Activated CD8-positive, alpha-beta memory T cell treated with anti-CD3 and anti-CD28 coated beads, Interleukin-2, amount 50 U/mL, for 24 hours (primary cell): ENCODE measurements around the gene OR56A3.
"Not testable (repeated sequence)": the region's sequence is repeated elsewhere in the genome, so short reads cannot be mapped to it uniquely, and the experiment has no call there.

Source experiments
- DNase-seq: peaks from one replicate; pipeline ENCODE4 v3.0.0-alpha.2; 2020; ENCODE audit errors: extremely low read depth

The OR56A3 gene

GRCh38 chr11:5941951-5942350 lies at the start of gene OR56A3:
Gene OR56A3, plus strand, starts transcription at chr11:5942251. Its CDS starts 5,096 bp downstream, at chr11:5947347.
- DNase-seq = no peak

GRCh38 chr11:5892908-5893307 lies 49.1 kb upstream of the OR56A3 start, which contains the start of gene OR52E5:
Gene OR52E5, plus strand, starts transcription at chr11:5893208. Its CDS starts 7,569 bp downstream, at chr11:5900777.
- DNase-seq = no peak

GRCh38 chr11:5899534-5899933 lies 42.5 kb upstream of the OR56A3 start:
- DNase-seq = no peak

GRCh38 chr11:5910540-5910939 lies 31.5 kb upstream of the OR56A3 start:
- DNase-seq = no peak

- no peak for DNase-seq
These were observed 19.2 kb upstream of the OR56A3 start for GRCh38 chr11:5922749-5923426.

GRCh38 chr11:5923427-5923776 lies 18.6 kb upstream of the OR56A3 start:
- DNase-seq = no peak

GRCh38 chr11:5923794-5924193 lies 18.3 kb upstream of the OR56A3 start:
- no peak for DNase-seq

GRCh38 chr11:5928271-5928670 lies 13.8 kb upstream of the OR56A3 start:
- DNase-seq = no peak

GRCh38 chr11:5928811-5929210 lies 13.2 kb upstream of the OR56A3 start:
- DNase-seq = no peak

- no peak for DNase-seq
These were observed 12.3 kb upstream of the OR56A3 start for GRCh38 chr11:5929571-5930368.

GRCh38 chr11:5930614-5931013 lies 11.4 kb upstream of the OR56A3 start:
- DNase-seq = no peak

- no peak for DNase-seq
These were observed 11.0 kb upstream of the OR56A3 start for GRCh38 chr11:5931061-5931460.

GRCh38 chr11:5932671-5933070 lies 9.4 kb upstream of the OR56A3 start:
- DNase-seq = no peak

GRCh38 chr11:5933116-5933515 lies 8.9 kb upstream of the OR56A3 start:
- DNase-seq = no peak

GRCh38 chr11:5937868-5938602 lies 4.0 kb upstream of the OR56A3 start:
- no peak for DNase-seq

GRCh38 chr11:5938603-5938965 lies 3.5 kb upstream of the OR56A3 start:
- no peak for DNase-seq

GRCh38 chr11:5940748-5941147 lies 1.3 kb upstream of the OR56A3 start:
- DNase-seq = no peak

GRCh38 chr11:5955586-5955985 lies 13.5 kb downstream of the OR56A3 start:
- no peak for DNase-seq

GRCh38 chr11:5960704-5961320 lies 18.8 kb downstream of the OR56A3 start:
- not testable (repeated sequence) for DNase-seq

GRCh38 chr11:5966958-5967357 lies 24.9 kb downstream of the OR56A3 start:
- DNase-seq = no peak

- DNase-seq = no peak
These were observed 25.7 kb downstream of the OR56A3 start for GRCh38 chr11:5967708-5968107.

- no peak for DNase-seq
These were observed 26.3 kb downstream of the OR56A3 start, which contains the start of gene OR56A5 for GRCh38 chr11:5968394-5968793. Gene OR56A5, minus strand, starts transcription at chr11:5968494. Its CDS starts 0 bp downstream, at chr11:5968494.
